Stimulated activated CD8-positive, alpha-beta memory T cell treated with anti-CD3 and anti-CD28 coated beads, Interleukin-15, amount 100 ng/mL, for 4 hours (primary cell): Measurements from ENCODE around the gene GIT1.
A peak's percentile ranks its signal among the peaks of the same experiment; 100 is the strongest.
"Not testable (repeated sequence)": the region's sequence is repeated elsewhere in the genome, so short reads cannot be mapped to it uniquely, and the experiment has no call there.

ENCODE experiments used
- DNase-seq, 2 donors: peaks; one replicate each; pipeline ENCODE4 v3.0.0-alpha.2; 2020; ENCODE audit warnings: low read depth in 2 of 2

Gene GIT1

DNA sequence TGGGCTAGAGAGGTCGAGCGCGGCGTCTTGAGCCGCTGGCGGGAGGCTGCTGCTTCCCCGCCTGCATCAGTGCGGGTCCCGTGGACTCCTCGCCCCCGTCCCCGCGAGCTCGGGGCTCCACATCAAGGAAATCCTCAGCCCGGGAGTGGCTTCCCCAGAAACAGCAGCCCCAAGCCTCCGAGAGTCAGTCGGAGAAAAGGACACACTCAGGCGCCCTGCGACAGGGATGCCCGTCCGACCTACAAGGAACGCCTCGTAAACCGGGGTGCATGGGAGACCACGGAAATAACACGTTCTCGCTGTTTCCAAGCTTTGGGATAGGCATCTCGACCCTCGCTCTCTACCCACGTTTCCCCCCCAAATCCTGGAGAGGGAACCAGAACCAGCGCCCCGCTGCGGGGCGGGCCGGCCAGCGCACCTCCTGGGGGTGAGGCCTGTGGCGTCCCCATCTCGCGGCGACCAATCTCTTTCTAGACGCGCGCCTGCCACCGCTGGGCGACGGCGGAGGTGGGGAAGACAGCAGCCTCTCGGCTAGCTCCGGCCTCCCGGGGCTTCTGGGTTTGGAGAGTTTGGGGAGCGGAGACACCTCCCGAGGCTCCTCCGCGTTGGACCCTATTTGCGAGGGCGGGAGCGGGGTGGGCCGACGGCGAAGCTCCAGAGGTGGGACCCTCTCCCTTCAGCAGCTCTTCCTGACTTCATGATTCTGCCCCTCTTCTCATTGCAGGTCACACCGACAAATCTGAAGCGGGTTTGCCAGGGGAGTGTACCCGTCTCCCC lies 21.7 kb downstream of the GIT1 start:
- peak; percentile 56 to 60 for DNase-seq

GRCh38 chr17:29567304-29567553 lies 22.2 kb downstream of the GIT1 start:
- DNase-seq, result no peak

DNA sequence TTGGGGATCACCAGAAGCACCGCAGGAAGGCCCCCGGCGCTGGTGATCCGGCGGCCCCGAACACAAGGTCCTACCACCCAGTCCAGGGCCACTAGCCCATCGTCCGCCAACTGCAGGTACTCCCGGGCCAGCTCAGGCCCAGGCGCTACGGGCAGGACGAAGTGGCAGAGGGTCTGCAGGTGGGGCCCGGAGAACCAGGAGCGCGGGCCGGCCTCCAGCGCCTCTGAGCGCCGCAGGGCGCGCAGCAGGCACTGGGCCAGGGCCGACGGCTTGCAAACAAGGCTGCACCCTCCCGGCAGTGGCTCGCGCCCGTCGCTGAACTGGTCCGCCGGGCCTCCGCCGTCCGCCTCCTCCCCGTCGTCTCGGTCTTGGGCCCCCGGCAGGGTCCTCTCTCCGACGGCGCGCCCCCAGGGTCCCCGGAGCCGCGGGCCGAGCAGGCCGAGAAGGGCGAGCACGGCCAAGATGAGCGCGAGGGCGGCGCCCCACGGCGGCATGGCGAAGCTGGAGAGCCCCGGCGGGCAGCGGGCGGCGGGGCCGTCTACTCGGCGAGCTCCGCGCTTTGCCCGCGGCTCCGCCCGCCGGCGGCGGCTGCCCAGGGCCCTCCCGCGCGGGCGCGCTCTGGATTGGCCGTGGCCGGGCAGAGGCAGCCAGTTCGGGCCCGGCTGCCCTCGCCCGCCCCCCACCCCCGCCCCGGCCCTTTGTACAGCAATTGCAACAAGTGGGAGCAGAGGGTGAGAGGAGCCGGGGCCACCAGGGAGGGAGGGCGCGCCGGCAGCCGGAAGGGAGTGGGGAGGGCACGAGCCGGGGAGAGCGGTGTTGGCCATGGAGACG lies 22.8 kb downstream of the GIT1 start, which contains the start of gene ABHD15:
Gene ABHD15, minus strand, starts transcription at position 565 of the 831 bp plus-strand sequence. Its CDS starts 71 bp downstream, at position 494.
- peak in 1 of 2 donors; percentile 44 for DNase-seq

GRCh38 chr17:29565643-29566472 lies 23.6 kb downstream of the GIT1 start:
- DNase-seq, result no peak

DNA sequence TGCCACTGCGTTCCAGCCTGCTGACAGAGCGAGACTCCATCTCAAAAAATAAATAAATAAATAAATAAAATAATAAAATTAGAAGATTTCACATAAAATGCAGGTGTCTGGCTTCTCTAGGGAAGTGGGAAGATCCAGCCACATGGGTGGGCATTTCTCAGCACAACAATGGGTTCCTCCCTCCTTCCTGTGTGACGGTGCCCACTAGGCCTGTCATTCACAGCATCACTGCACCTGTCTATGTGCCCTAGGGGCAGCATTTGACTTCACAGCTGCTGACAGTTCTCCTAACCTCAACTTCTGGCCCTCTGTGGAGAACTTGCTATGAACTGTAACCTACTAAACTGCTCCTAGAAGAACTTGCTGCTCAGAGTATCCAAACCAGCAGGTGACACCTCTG lies 25.6 kb downstream of the GIT1 start:
- DNase-seq, result no peak

DNA sequence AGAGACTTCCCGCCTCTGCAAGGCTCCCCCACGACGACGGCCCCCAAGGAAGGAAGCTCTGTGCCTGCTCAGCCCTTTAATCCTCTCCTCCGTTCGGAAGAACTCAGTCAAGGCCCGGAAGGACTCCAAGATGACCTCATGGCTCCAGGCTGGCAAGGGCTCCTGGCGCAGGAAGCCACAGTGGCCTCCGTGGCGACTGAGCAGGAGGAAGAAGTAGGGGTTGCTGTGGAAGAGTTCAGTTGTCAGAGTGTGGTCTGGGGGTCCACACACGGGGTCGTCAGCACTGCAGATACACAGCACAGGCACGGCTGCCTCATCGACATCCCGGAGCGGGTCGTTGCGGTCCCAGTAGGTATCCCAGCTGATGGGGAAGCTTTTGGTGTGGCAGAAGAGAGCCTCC lies 26.8 kb downstream of the GIT1 start:
- DNase-seq, result no peak

DNA sequence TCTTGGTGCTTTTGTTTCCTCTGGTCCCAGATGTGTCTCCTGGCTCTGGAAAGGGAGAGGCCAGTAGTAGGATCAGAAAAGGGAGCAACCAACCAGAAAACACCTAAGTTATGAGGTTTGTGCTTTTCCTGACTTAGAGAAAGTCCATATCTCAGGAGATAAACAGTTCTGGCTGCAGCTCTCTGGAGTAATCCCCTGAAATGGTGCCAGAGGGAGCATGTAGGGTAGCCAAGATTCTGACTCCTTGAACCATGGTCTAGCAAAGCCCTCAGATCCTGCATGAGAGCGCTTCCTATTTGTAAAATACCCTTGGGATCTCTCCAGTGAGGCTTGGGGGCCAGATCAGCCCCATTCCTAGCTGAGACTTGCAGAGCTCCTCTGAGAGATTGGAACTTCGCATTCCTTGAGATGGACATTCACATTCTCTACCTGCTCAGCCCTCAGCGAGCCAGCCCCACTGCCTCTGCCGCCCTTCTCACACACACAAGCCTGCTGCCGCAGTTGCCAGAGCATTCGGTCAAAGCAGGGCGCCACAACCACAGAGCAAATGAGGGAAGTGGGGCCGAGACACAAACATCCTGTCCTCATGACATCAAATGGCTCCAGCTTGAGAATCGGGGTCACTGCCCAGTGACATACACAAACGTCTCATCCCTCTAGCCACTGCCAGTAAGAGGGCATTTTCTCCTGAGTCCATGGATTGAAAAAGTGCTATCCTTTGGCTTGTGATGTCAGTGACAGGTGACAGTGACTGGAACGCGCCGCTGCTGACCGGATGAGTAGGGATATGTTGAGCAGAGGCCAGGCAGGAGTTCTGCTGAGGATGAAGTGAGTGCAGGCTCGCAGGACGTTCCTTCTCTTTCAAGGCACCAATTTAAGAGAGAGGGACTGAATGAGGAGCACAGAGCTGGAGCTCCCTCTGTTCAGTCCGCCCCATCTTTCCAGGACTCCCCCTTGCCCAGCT lies 27.6 kb downstream of the GIT1 start:
- DNase-seq, result no peak

- no peak for DNase-seq
These were observed 29.1 kb downstream of the GIT1 start for GRCh38 chr17:29560316-29560715.

DNA sequence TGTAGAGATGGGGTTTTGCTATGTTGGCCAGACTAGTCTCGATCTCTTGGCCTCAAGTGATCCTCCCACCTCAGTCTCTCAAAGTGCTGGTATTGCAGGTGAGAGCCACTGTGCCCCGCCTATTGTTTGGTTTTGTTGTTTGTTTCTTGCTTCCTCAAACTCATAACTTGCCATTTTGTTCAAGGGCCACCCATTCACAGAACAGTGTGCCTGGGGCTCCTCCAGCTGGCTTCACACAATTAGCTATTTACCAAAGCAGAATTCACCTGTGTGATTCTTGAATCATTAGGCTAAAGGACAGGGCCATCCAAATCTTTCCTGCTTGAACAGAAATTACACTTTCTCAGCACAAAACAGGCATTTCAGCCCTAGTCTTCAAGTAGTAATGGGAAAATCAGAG lies 29.8 kb downstream of the GIT1 start:
- DNase-seq, result no peak

DNA sequence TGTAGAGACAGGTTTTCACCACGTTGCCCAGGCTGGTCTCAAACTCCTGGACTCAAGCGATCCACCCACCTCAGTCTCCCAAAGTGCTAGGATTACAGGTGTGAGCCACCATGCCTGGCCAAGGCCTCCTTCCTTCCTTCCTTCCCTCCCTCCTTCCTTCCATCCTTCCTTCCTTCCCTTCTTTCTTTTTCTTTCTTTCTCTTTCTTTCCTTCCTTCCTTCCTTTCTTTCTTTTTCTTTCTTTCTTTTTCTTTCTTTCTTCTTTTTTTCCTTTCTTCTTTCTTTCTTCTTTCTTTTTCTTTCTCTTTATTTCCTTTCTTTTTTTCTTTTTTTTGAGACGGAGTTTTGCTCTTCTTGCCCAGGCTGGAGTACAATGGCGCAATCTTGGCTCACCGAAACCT lies 31.3 kb downstream of the GIT1 start:
- not testable (repeated sequence) for DNase-seq

DNA sequence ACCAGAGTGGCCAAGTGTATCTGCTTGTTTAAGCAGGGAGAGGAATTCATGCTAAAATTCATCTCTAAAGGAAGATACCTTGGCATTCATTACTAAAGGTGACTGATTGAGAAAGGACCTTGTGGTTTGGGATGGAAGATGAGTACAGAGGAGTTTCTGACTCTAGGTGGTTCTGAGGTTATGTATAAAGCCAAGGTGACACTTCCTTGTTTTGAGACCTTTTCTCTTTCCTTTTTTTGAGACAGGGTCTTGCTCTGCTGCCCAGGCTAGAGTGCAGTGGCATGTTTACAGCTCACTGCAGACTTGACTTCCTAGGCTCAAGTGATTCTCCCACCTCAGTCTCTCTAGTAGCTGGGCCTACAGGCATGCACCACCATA lies 31.7 kb downstream of the GIT1 start:
- DNase-seq, result no peak

DNA sequence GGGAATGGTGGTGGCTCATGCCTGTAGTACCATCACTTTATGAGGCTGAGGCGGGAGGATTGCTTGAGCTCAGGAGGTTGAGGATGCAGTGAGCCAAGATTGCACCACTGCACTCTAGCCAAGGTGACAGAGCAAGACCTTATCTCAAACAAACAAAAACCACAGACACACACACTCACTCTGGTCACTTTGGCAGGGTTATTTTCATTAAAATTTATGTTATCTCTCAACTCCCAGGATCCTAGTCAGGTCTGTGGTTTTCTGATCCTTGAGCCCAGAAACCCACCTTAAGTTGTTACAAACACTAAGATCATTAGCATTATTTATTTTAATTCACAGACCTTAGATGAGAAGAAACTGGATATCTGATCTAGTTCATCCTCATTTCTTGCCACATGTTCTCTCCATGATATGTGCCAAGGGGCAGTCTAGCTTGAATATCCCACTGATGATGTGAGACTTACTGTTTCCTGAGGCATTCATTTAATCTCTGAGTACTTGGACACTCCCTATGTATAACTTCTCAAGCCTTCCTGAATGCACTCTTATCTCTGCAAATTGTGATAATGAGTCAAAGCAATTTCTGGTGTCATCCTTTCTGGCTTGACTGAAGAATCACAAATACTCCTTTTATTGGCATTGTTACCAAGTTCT lies 32.2 kb downstream of the GIT1 start:
- DNase-seq, result no peak

DNA sequence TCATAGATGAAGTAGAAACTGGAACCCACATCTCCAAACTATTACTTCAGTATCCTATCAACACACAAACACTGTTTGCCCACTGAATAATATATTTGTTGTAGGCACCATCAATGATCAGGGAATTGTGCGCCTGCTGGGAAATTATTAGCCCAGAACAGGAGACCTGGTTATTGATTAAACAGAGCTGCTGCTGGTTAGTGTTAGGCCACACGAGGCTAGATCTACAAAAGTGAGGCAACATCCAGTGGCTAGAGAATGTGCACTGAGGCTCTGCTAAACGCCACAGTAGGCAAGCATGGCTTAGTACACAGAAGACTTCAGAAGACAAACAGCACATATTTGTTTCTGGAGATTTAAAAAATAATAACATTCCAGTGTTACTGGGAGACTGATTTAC lies 33.6 kb downstream of the GIT1 start:
- no peak for DNase-seq

GRCh38 chr17:29549177-29549923 lies 40.1 kb downstream of the GIT1 start:
- no peak for DNase-seq

DNA sequence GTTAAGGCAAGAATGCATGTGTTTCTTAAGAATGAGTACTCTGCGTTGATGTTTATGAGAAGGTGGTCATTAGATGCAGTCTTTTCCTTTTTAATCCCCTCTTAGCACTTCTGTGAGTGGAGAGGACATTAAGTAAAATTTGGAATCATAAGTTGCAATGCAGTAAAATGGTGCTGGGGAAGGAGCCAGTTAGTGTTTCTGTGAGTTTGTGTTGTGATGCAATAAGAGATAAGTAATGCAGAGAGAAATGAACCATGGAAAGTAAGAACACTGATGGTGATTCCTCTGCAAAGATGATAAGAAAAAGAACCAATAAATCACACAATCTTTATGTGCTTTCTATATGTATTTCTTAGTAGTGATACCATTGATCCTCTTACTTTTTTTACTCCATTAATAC lies 42.6 kb downstream of the GIT1 start:
- DNase-seq, result no peak

GRCh38 chr17:29546085-29546484 lies 43.4 kb downstream of the GIT1 start:
- no peak for DNase-seq

GRCh38 chr17:29544066-29544465 lies 45.4 kb downstream of the GIT1 start:
- DNase-seq, result no peak

GRCh38 chr17:29533976-29534375 lies 55.5 kb downstream of the GIT1 start:
- no peak for DNase-seq

- no peak for DNase-seq
These were observed 63.1 kb downstream of the GIT1 start for GRCh38 chr17:29526322-29526721.

DNA sequence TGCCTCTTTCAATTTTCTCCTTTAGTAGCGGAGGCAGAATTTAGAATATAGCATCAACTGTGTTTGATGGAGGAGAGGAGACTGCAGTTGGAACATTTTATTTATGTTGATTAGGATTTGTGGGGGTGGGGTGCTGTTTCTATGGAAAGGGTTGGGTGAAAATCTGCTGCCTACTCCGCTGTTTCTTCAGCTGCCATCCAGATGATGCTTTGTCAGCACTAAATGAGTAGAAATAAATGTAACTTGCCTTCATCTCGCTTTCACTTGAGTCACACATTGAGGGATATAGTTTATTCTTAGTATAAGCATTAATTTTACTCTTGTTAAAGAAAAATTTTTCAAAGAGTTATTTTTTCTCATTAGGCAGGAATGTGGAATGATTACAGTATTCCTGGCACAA lies 64.8 kb downstream of the GIT1 start:
- no peak for DNase-seq
